Measurements from ENCODE around the gene NCAPG2. TPM values are rescaled to one million over a fixed set of nuclear protein-coding genes. Genes with fewer than 3 reads are reported as not detected.

Gene NCAPG2
- total and polyA plus RNA-seq, 2 of the 13 experiments (the other 11 are each of a cell fraction or from before 2014, with no cell fraction given) = 15.1 to 30.7 TPM

- TF ChIP-seq TCF7 (IDR thresholded peaks at IDR 0.05; ENCODE audit: low read depth) = no peak
- TF ChIP-seq NFE2L1 (CRISPR knock-in tag; IDR thresholded peaks at IDR 0.05; ENCODE audit: borderline replicate concordance) = no peak
- no peak for TF ChIP-seq ZNF558 (CRISPR knock-in tag; IDR thresholded peaks at IDR 0.05; ENCODE audit: borderline replicate concordance)
- TF ChIP-seq SMAD9 (CRISPR knock-in tag; IDR thresholded peaks at IDR 0.05) = no peak
- TF ChIP-seq EEA1 (CRISPR knock-in tag; IDR thresholded peaks at IDR 0.05; ENCODE audit: borderline replicate concordance) = no peak
- TF ChIP-seq, protein P1, sequence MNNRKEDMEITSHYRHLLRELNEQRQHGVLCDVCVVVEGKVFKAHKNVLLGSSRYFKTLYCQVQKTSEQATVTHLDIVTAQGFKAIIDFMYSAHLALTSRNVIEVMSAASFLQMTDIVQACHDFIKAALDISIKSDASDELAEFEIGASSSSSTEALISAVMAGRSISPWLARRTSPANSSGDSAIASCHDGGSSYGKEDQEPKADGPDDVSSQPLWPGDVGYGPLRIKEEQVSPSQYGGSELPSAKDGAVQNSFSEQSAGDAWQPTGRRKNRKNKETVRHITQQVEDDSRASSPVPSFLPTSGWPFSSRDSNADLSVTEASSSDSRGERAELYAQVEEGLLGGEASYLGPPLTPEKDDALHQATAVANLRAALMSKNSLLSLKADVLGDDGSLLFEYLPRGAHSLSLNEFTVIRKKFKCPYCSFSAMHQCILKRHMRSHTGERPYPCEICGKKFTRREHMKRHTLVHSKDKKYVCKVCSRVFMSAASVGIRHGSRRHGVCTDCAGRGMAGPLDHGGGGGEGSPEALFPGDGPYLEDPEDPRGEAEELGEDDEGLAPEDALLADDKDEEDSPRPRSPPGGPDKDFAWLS (CRISPR knock-in tag; IDR thresholded peaks at IDR 0.05; ENCODE audit: borderline replicate concordance) = no peak
Observed at GRCh38 chr7:158614700-158615099, 89.9 kb downstream of the NCAPG2 start (continued).

- POLR2A ChIA-PET = interaction anchor here (1.0 kb wide), 1 partner anchor 13 kb away, joined by 4 read pairs; no protein-coding TSS in a partner anchor
- intact Hi-C loops (cut with micrococcal nuclease; ENCODE audit: unreplicated experiment) (no loop called here), in situ Hi-C loops (cut with HindIII; ENCODE audit: extremely low pct_ligation_motif_present, low pct_unique_long_range_greater_than_20kb) (no loop called here)
- no peaks in the 10 kb centered on the region for H3K36me3 ChIP-seq (replicated peaks in 1 of 2; ENCODE audit: control insufficient read depth in 1 of 2, insufficient read depth in 2 of 2, low read length in 2 of 2)
- H3K27me3 ChIP-seq (ENCODE audit: control insufficient read depth in 1 of 2, insufficient read depth in 2 of 2, low read length in 2 of 2) = no peaks in the 10 kb centered on the region
- no TSS peak for BruUV-seq (replicated peaks)
- WGBS (ENCODE audit: low lambda C conversion rate) = 100% methylated on average over 2 of the region's 2 CpGs
- H2AFZ ChIP-seq (ENCODE audit: low read length) = no peak overlapping the region
- no peaks in the 10 kb centered on the region for H3K79me2 ChIP-seq (ENCODE audit: insufficient read depth, low read length)
- DNase-seq (ENCODE audit: low spot score) = no peak
- TF ChIP-seq ZFAT (CRISPR knock-in tag; conservative IDR thresholded peaks at IDR 0.05) (no peak), SNAPC2 (CRISPR knock-in tag; IDR thresholded peaks at IDR 0.05) (no peak), ZNF543 (CRISPR knock-in tag; IDR thresholded peaks at IDR 0.05) (no peak), ZNF224 (CRISPR knock-in tag; IDR thresholded peaks at IDR 0.05) (no peak)
- TF ChIP-seq, protein P2, sequence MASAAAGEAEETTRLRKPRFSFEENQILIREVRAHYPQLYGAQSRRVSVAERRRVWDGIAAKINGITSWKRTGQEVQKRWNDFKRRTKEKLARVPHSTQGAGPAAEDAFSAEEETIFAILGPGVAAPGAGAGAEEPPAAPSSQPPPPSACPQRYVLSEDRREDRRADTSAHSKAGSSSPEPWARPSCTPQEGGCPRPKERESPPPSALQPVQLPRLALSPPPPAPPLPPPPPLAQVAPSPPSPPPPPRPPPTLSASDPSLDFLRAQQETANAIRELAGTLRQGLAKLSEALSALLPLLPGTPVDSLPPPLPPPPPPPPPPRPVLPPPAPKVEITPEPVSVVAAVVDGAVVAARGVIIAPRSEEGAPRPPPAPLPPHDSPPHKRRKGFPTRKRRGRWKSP (CRISPR knock-in tag; IDR thresholded peaks at IDR 0.05) = no peak
- FAIRE-seq = no peak
- CTCF ChIA-PET (ENCODE audit: low intra/inter-chr PET ratio, low total read pairs) = no interaction called here
- H3K4me1 ChIP-seq (ENCODE audit: insufficient read depth, low read length) = no peaks in the 10 kb centered on the region
- no peak overlapping the region for H3K4me3 ChIP-seq (replicated peaks in 1 of 3; ENCODE audit: insufficient read depth in 1 of 3, low read depth in 2 of 3, low read length in 3 of 3)
- H4K20me1 ChIP-seq (ENCODE audit: insufficient read depth, low read length) = no peaks in the 10 kb centered on the region
- no peak overlapping the region for H3K9ac ChIP-seq (ENCODE audit: insufficient read depth, low read depth, low read length)
- ATAC-seq = no peak
- H3K27ac ChIP-seq (ENCODE audit: extremely low read length, insufficient read depth, low read length) = no peak overlapping the region
- no peaks in the 10 kb centered on the region for H3K9me3 ChIP-seq (ENCODE audit: low read length)
- no peak overlapping the region for H3K4me2 ChIP-seq (ENCODE audit: low read depth, low read length)
Observed at GRCh38 chr7:158613481-158613880, 91.1 kb downstream of the NCAPG2 start.

Measured in HepG2 (cell line).